ENCODE data around the gene SOCS3. TPM values are rescaled to one million over a fixed set of nuclear protein-coding genes. Genes with fewer than 3 reads are reported as not detected.
A peak's percentile ranks its signal among the peaks of the same experiment; 100 is the strongest.

Gene SOCS3
- total and polyA plus RNA-seq, 2 experiments from 2014 or later, result 13.2 to 32.9 TPM

GRCh38 chr17:78341559-78342448, 18.1 kb downstream of the SOCS3 start:
- Histone ChIP-seq H3K4me2 (peak overlapping the region; percentile 85), H3K4me1 (ENCODE audit: insufficient read depth) (peaks cover 18% of the 10 kb centered on the region), H3K36me3 (ENCODE audit: insufficient read depth) (no peaks in the 10 kb centered on the region), H4K20me1 (replicated peaks; ENCODE audit: insufficient read depth) (no peaks in the 10 kb centered on the region), H2AFZ (peak overlapping the region; percentile 80), H3K4me3 (peak overlapping the region; percentile 61), H3K9me2 (ENCODE audit: insufficient read depth) (no peaks in the 10 kb centered on the region), H3K27me3 (ENCODE audit: insufficient read depth) (peaks cover 22% of the 10 kb centered on the region), H3F3A (replicated peaks; ENCODE audit: low read depth) (0 out of 2 replicates have a peak, but pooled peaks cover 13% of the 10 kb centered on the region), H3K27ac (ENCODE audit: low read depth) (no peak overlapping the region), H3K79me2 (replicated peaks; ENCODE audit: insufficient read depth) (no peaks in the 10 kb centered on the region)
- peaks cover 30% of the 10 kb centered on the region for H3K27me3 Mint-ChIP-seq (ENCODE audit: insufficient read depth, low read depth, poor library complexity)
- TF ChIP-seq CREB1 (CRISPR knock-in tag; IDR thresholded peaks at IDR 0.05; ENCODE audit: low read depth) (no peak), ETS1 (IDR thresholded peaks at IDR 0.05) (no peak), NANOG (IDR thresholded peaks at IDR 0.05; ENCODE audit: borderline replicate concordance) (no peak), REST (IDR thresholded peaks at IDR 0.05; ENCODE audit: unreplicated experiment) (no peak), ZNF462 (CRISPR knock-in tag; IDR thresholded peaks at IDR 0.05) (no peak), EZH2 (IDR thresholded peaks at IDR 0.05; ENCODE audit: low read depth, unreplicated experiment) (peak; percentile 51)
- H3K4me1 Mint-ChIP-seq, result peaks cover 31% of the 10 kb centered on the region
- DNase-seq (ENCODE audit: low spot score) (peak; percentile 88), ATAC-seq (peak; percentile 56)
- no peak overlapping the region for H3K27ac Mint-ChIP-seq
- no peaks in the 10 kb centered on the region for H3K36me3 Mint-ChIP-seq (ENCODE audit: low read depth)
- peak overlapping the region; percentile 61 for H3K4me3 Mint-ChIP-seq
- H3K9me3 Mint-ChIP-seq, result no peaks in the 10 kb centered on the region; the same call in 2 of the 3 replicates
